GM19351 (cell line): ENCODE measurements around the gene TNRC6B.
"Not testable (repeated sequence)": the region's sequence is repeated elsewhere in the genome, so short reads cannot be mapped to it uniquely, and the experiment has no call there.

ENCODE experiments used
- ATAC-seq: cut with Tn5 transposase; IDR thresholded peaks from one replicate; pipeline ENCODE4 v1.9.1; 2021; ENCODE audit warnings: mild to moderate bottlenecking, moderate library complexity; ENCODE audit not compliant: unreplicated experiment

TNRC6B gene, protein sequence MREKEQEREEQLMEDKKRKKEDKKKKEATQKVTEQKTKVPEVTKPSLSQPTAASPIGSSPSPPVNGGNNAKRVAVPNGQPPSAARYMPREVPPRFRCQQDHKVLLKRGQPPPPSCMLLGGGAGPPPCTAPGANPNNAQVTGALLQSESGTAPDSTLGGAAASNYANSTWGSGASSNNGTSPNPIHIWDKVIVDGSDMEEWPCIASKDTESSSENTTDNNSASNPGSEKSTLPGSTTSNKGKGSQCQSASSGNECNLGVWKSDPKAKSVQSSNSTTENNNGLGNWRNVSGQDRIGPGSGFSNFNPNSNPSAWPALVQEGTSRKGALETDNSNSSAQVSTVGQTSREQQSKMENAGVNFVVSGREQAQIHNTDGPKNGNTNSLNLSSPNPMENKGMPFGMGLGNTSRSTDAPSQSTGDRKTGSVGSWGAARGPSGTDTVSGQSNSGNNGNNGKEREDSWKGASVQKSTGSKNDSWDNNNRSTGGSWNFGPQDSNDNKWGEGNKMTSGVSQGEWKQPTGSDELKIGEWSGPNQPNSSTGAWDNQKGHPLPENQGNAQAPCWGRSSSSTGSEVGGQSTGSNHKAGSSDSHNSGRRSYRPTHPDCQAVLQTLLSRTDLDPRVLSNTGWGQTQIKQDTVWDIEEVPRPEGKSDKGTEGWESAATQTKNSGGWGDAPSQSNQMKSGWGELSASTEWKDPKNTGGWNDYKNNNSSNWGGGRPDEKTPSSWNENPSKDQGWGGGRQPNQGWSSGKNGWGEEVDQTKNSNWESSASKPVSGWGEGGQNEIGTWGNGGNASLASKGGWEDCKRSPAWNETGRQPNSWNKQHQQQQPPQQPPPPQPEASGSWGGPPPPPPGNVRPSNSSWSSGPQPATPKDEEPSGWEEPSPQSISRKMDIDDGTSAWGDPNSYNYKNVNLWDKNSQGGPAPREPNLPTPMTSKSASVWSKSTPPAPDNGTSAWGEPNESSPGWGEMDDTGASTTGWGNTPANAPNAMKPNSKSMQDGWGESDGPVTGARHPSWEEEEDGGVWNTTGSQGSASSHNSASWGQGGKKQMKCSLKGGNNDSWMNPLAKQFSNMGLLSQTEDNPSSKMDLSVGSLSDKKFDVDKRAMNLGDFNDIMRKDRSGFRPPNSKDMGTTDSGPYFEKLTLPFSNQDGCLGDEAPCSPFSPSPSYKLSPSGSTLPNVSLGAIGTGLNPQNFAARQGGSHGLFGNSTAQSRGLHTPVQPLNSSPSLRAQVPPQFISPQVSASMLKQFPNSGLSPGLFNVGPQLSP (N-terminal part only)

DNA sequence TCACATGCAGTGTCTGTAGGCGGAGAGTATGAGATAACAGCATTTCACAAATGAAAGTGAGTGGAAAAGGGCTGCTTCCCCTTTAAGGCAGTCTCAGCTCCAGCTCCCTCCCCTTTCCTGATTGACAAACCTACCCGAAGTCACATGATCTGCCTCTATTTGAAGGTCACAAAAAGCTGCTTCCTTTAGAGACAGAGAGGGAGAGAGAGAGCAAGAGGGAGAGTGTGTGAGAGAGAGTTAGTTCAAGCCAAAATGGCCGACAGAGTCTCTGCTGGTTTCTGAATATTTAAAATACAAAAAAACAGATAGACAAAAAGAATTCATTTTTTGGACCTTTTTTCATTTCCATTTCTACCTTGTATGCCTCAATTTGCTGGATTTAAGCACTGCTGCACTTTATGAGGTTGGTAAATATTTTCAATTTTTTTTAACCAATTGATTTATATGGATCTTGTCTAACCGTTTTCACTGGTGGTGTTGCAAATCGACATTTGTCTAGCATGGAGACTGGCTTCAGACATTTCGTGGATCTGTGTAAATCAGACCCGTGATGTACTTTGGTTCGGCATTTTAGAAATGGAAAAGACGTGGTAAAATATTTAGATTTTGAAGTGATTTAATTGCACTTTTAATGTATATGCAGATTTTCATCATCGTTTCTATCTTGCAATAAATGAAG, at the start of gene TNRC6B:
Gene TNRC6B (plus strand): TSS at position 188 of the 679 bp plus-strand sequence. CDS start 211 bp downstream, at position 399.
- ATAC-seq: peak; percentile 86

- no peak for ATAC-seq
Measured at GRCh38 chr22:40128989-40129388, 48.7 kb upstream of the TNRC6B start.

DNA sequence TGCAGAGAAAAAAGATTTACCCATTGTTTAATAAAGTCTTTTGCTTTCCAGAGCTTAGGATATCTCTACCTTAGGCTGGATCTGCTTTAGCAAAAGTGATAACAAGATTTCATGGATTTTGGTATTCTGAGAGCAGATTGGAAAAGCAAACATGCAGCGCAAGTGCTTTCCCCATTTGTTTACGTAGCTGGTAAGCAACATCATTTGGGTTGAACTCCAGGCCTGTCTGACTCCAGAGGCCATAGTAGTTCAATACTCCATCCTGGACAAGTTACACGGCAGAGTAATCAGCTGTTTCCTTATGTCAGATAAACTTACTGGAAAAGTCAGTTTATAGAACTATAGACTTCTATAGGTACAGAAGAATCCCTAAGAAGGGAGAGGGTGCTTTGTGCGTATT, 40.6 kb upstream of the TNRC6B start:
- ATAC-seq: no peak

GRCh38 chr22:40138866-40139265, 38.9 kb upstream of the TNRC6B start:
- no peak for ATAC-seq

- ATAC-seq: no peak
Measured at GRCh38 chr22:40147388-40148176, 30.1 kb upstream of the TNRC6B start.

- no peak for ATAC-seq
Measured at GRCh38 chr22:40153192-40153591, 24.5 kb upstream of the TNRC6B start.

- no peak for ATAC-seq
Measured at GRCh38 chr22:40153705-40154104, 24.0 kb upstream of the TNRC6B start.

DNA sequence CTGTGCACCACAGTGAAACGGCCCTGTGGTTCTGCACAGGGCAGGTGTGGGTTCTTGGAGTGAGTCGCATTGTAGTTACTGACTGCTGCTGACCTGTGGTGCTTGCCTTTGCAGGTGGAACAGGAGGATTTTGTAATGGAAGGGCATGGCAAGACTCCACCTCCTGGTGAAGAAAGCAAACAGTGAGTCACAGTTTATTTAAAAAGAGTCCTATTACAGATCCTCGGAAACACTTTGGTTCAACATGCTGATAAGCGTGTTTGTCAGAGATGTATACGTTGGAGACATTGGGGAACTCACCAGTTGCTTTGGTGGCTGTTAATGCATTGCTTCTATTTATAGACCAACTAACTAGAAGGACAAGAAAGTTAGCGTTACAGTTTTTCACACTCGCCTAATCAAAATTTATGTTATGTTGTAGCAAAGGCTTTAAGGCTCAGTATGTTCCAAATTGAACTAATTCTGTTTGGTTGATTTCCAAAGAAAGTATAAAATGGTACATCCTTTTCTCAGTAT, 21.7 kb upstream of the TNRC6B start:
- no peak for ATAC-seq

GRCh38 chr22:40156682-40157081, 21.0 kb upstream of the TNRC6B start:
- not testable (repeated sequence) for ATAC-seq

- no peak for ATAC-seq
Measured at GRCh38 chr22:40157330-40157945, 20.3 kb upstream of the TNRC6B start.

DNA sequence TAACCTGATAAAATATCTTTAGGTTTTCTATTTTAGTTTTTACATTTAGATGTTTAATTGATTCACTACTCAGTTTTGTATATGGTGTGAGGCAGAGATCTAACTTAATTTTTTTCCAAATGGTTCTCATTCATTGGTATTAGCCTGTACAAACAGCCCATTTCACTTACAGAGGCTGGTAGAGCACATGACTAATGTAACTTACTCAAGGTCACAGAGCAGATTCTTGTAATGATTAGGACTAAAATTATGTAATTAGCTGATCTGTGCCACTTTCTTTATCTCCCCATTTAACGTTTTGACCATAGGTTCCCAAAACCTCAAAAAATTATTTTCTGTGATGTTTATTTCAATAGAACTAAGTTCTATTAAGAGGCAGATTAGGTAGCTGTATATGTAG, 16.5 kb upstream of the TNRC6B start:
- ATAC-seq: no peak

DNA sequence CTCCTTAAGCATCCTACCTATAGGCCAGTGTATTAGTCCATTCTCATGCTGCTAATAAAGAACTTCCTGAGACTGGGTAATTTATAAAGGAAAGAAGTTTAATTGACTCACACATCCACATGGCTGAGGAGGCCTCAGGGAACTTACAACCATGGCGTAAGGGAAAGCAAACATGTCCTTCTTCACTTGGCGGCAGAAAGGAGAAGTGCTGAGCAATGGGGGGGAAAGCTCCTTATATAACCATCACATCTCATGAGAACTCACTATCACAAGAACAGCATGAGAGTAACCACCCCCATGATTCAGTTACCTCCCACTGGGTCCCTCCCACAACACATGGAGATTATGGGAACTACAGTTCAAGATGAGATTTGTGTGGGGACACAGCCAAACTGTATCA, 12.2 kb upstream of the TNRC6B start:
- ATAC-seq: not testable (repeated sequence)

DNA sequence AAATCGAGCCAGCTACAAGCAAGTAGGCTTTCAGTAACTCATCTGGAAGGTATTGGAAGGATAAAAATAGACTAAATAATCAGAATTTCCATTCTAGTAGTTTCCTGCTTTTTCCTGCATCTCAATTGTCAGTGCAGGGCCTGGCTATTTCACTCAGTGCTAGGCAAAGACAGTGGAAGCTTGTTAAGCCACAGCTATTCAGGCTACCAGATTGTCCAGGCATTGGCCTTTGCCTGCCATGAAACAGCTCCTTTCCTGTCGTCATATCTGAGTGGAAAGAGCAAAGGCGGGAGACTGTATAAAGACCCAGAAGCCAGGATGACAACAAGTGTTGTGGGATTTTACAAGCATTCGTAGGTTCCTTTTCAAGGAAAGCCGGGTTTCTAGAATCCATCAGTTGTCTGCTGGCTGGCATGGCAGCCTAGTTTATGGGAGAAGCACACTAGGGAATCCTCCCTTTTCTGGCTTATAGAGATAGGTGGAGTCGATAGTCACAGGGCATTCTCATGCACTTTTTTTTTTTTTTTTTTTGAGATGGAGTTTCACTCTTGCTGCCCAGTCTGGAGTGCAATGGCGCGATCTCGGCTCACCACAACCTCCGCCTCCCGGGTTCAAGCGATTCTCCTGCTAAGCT, 2.0 kb upstream of the TNRC6B start:
- no peak for ATAC-seq

- ATAC-seq: no peak
Measured at GRCh38 chr22:40176921-40177737, 596 bp upstream of the TNRC6B start.

- no peak for ATAC-seq
Measured at GRCh38 chr22:40178417-40179409, 988 bp downstream of the TNRC6B start.

- ATAC-seq: no peak
Measured at GRCh38 chr22:40179526-40179925, 1.8 kb downstream of the TNRC6B start.

DNA sequence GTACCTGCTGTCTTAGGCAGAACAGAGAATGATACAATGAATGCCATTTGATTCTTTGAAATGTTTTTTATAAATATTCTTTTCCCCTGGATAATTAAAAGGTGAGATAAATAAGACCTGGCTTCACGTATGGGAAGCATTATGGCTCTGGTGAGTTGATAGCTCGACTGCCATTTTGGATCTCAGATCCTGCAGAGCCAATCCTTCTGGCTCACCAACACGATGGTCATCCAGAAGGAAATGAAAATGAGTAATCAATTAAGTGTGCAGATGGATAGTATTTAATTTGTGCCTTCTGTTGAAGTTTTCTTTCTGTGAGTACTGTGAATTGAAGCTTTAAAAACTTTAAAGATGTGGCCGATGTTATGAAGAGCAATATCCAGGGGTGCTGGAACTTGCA, 2.7 kb downstream of the TNRC6B start:
- no peak for ATAC-seq
